RWPE1 (cell line): ENCODE measurements around the gene ST13.

Experiments
- CTCF ChIA-PET: fragments of 350-600 bp; sonication (Branson Sonifier 250); formaldehyde crosslinking; extraction: SDS; loops from one replicate; lab custom pipeline; 2021; lab: Yijun Ruan, JAX
- POLR2A ChIA-PET: fragments of 400-600 bp; formaldehyde crosslinking; extraction: SDS; loops from one replicate; lab custom pipeline; 2020; ENCODE audit warnings: antibody characterized with exemption; ENCODE audit not compliant: low non-redundant PET; lab: Yijun Ruan, JAX
- DNase-seq: peaks from one replicate; pipeline ENCODE4 v3.0.0; 2012; ENCODE audit warnings: low spot score
- H3K27ac ChIP-seq: fragments of 450-650 bp; 2 replicates; pipeline ENCODE4 v1.5.1; 2017
- TF ChIP-seq, protein P1 (sequence below): fragments of 450-650 bp; conservative IDR thresholded peaks from 2 replicates; pipeline ENCODE4 v1.5.1; 2017; ENCODE audit warnings: low read depth, mild to moderate bottlenecking

The ST13 gene

DNA sequence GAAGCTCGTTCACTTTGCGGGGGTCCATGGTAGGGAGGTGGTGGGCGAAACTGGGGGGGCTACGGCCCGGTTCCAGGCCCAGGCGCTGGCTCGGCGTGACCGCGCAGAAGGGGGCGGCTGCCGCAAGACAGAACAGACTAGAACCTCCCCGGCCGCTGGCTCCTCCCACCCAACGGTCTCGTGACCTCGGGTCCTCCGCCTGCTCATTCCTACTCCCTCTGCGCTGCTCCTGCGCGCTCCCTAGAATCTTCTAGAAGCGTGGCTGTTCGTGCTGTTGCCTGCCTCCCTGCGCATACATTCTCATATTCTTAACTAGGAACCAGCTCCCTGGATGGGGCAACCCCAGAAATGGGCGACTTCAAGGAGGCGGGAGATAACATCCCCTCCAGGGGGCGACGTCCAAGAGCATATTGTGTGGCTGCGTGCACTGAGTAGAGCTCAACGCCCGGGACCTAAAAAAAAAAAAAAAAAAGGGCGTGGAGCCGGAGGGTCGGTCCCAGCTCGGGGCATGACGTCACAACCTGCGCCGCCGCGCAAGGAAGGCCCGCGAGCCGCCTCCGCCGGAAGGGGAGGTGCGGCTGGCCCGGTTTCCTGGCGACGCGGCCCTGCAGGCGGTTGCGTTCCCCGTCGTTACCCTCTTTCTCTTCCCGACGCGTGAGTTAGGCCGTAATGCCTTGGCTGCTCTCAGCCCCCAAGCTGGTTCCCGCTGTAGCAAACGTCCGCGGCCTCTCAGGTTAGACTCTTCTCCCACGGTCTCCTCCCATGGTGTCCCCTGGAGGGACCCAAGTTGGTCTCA is at the start of gene ST13, which contains the start of gene XPNPEP3:
TSS of gene ST13 (minus strand) at position 127 of the 796 bp plus-strand sequence. CDS start at position 28, 99 bp downstream.
TSS of gene XPNPEP3 (plus strand) at position 636 of the 796 bp plus-strand sequence. CDS start at position 670, 34 bp downstream.
- ChIA-PET CTCF (interaction anchor here (0.7 kb wide), 2 partner anchors 9 to 15 kb away, joined by 3 read pairs; no protein-coding TSS in a partner anchor), POLR2A (interaction anchor here (0.5 kb wide), 1 partner anchor 36 kb away, joined by 5 read pairs; no protein-coding TSS in a partner anchor)
- TF ChIP-seq, protein P1, sequence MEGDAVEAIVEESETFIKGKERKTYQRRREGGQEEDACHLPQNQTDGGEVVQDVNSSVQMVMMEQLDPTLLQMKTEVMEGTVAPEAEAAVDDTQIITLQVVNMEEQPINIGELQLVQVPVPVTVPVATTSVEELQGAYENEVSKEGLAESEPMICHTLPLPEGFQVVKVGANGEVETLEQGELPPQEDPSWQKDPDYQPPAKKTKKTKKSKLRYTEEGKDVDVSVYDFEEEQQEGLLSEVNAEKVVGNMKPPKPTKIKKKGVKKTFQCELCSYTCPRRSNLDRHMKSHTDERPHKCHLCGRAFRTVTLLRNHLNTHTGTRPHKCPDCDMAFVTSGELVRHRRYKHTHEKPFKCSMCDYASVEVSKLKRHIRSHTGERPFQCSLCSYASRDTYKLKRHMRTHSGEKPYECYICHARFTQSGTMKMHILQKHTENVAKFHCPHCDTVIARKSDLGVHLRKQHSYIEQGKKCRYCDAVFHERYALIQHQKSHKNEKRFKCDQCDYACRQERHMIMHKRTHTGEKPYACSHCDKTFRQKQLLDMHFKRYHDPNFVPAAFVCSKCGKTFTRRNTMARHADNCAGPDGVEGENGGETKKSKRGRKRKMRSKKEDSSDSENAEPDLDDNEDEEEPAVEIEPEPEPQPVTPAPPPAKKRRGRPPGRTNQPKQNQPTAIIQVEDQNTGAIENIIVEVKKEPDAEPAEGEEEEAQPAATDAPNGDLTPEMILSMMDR: no peak
- H3K27ac ChIP-seq: peak within 1 kb of the TSS; percentile 97
- peak; percentile 78 for DNase-seq

DNA sequence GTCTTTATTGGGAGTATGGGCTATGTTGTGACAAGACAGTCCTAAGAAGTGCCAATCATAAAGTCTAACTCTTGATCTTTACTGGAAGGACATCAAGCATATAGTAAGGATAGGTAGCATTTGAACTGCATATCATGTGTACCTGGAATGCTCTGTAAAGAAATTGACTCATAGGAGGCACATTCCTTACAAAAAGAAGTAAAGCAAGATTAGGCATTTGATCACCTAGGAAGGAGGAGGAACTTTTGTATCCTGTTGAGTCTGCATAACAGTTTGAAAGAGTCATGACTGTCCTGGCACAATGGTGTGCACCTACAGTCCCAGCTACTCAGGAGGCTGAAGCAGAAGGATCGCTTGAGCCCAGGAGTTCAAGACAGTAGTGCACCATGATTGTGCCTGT is 47.7 kb upstream of the ST13 start:
- ChIA-PET POLR2A (no interaction called here), CTCF (no interaction called here)
- TF ChIP-seq, protein P1: no peak
- no peak for DNase-seq
- H3K27ac ChIP-seq: no peak overlapping the region

DNA sequence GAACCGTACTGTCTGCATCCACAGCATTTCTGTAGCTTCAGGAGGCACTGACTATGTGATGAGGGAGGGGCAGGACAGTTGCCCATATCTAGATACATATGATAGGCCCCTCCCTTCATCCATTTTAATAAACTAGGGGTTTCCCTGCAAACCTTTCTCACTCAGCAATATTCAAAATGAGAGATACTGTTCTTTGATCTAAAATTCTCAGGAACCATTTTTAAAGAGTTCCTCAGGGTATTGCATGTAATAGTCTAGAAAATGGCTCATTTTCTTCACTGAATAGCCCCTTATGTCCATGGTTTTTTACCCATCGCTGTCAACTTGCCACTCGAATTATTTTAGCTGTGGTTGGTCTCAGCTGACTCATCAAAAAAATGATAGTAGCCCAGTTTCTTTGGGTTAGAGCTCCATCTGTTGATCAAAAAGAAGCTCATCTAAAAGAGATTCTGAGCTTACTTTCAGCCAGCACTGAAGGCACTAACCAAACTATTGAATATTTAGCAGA is 42.5 kb upstream of the ST13 start:
- TF ChIP-seq, protein P1: peak; percentile 64
- peak; percentile 26 for DNase-seq
- CTCF ChIA-PET: interaction anchor here (0.5 to 1.1 kb wide), 6 partner anchors 9 to 390 kb away, joined by 3 to 6 read pairs (median 3); no protein-coding TSS in a partner anchor
- no peak overlapping the region for H3K27ac ChIP-seq
- POLR2A ChIA-PET: interaction anchor here (0.6 kb wide), 2 partner anchors 216 to 448 kb away, joined by 4 to 12 read pairs; no protein-coding TSS in a partner anchor

DNA sequence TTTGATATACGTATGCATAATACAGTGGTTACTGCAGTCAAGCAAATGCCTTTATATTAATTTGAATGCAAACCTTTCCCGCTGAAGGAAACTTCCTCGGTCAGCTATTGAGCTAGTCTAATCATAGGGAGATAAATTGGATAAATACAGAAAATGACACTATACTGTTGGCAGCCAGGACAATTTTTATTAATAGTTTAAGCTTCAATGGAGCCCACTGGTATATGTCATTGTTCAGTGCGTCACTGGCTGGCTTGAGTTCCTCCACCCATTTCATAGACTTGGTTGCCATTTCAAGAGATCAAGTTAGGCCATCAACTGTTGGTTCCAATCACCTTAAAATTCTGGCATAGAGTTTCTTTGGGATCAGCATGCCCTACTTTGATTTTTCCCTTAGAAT is 38.0 kb upstream of the ST13 start:
- H3K27ac ChIP-seq: no peak overlapping the region
- POLR2A ChIA-PET: no interaction called here
- TF ChIP-seq, protein P1: no peak
- no peak for DNase-seq
- CTCF ChIA-PET: interaction anchor here (0.6 kb wide), 1 partner anchor 123 kb away, joined by 4 read pairs; no protein-coding TSS in a partner anchor

DNA sequence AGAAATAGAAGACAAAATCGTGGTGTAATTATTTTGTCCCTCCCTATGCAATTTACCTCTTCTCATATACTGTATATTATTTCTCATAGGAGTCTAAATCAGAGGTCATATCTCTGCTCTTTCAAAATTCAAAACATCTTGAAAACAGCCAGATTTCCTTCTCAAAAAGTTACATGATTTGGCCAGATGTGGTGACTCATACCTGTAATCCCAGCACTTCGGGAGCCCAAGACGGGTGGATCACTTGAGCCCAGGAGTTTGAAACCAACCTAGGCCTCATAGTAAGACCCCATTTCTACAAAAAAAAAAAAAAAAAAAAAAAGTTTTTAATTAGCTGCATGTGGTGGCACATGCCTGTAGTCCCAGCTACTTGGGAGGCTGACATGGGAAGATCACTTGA is 34.4 kb upstream of the ST13 start:
- CTCF ChIA-PET: no interaction called here

DNA sequence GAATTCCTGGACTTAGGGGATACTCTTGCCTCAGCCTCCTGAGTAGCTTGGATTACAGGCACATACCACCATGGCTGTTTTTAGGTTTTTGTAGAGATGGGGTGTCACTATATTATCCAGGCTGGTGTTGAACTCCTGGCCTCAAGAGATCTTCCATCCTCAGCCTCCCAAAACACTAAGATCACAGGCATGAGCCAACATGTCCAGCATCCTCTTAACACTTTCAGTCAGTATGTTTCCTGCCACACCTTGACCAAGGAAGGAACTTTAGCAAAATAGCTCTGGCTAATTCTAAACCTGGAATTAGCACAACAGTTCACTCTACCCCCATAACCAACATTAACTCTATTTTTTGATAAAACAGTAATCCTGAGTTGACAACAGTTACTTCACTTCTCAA is 32.7 kb upstream of the ST13 start:
- TF ChIP-seq, protein P1: no peak
- ChIA-PET POLR2A (no interaction called here), CTCF (interaction anchor here (1.1 kb wide), 1 partner anchor 11 kb away, joined by 4 read pairs; no protein-coding TSS in a partner anchor)
- H3K27ac ChIP-seq: no peak overlapping the region
- no peak for DNase-seq

More for the DNA sequence above, 34.4 kb upstream of the ST13 start:
- H3K27ac ChIP-seq: peak overlapping the region; percentile 44; the same call in 1 of the 2 replicates
- POLR2A ChIA-PET: no interaction called here
- TF ChIP-seq, protein P1: no peak
- DNase-seq: no peak
